LNCaP clone FGC (cell line): Measurements from ENCODE around the gene APCDD1L.

Experiments
- DNase-seq: peaks from one replicate; pipeline ENCODE4 v3.0.0-alpha.2; 2011; ENCODE audit warnings: low read depth
- H3K4me3 ChIP-seq: 2 replicates; pipeline ENCODE4 v1.5.1; 2011; ENCODE audit warnings: mild to moderate bottlenecking, low read depth, low read length, control low read depth
- TF ChIP-seq, protein P1 (sequence below): IDR thresholded peaks from 2 replicates; pipeline ENCODE4 v1.5.1; 2012; ENCODE audit warnings: mild to moderate bottlenecking; ENCODE audit not compliant: control insufficient read depth, insufficient read depth; ENCODE audit errors: extremely low read depth

Gene APCDD1L

DNA sequence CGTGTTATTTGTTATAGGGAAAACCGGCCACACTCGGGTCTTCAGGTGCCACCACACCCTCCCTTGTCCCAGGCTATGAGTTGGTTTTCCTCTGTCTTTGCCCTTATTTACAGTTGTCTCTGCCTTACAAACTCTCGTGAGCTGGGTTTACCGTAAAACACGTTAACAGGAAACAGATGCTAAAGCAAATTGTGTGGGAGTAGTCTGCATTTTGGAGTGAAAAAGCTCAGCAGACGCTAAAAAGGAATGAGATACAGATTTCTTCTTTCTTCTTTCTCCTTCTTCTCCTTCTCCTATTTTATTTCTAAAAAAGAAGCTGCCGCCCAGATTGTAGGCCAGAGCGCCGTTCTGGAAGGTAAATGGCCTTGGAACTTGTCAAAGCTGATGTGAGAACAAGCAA lies 51.9 kb downstream of the APCDD1L start:
- TF ChIP-seq, protein P1, sequence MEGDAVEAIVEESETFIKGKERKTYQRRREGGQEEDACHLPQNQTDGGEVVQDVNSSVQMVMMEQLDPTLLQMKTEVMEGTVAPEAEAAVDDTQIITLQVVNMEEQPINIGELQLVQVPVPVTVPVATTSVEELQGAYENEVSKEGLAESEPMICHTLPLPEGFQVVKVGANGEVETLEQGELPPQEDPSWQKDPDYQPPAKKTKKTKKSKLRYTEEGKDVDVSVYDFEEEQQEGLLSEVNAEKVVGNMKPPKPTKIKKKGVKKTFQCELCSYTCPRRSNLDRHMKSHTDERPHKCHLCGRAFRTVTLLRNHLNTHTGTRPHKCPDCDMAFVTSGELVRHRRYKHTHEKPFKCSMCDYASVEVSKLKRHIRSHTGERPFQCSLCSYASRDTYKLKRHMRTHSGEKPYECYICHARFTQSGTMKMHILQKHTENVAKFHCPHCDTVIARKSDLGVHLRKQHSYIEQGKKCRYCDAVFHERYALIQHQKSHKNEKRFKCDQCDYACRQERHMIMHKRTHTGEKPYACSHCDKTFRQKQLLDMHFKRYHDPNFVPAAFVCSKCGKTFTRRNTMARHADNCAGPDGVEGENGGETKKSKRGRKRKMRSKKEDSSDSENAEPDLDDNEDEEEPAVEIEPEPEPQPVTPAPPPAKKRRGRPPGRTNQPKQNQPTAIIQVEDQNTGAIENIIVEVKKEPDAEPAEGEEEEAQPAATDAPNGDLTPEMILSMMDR: no peak
- DNase-seq: no peak
- H3K4me3 ChIP-seq: no peak overlapping the region

DNA sequence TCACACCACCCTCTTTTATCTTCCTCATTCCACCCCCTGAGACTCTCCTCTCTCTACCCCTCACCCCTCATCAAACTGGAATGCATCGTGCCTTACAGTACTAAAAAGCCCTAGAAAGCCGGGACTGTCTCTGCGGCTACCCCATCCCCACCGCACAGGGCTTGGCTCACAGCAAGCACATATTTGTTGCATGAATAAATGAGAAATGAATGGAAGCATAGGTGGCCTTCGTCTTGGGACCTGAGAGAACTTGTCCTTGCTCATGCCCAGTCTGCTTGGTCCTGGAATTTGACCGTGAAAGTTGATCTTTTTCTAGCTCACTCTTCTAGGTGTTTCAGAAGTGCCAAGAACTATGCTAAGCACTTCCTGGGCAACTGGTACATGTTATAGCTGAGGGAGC lies 53.3 kb downstream of the APCDD1L start:
- DNase-seq: no peak
- no peak overlapping the region for H3K4me3 ChIP-seq
- TF ChIP-seq, protein P1: no peak

DNA sequence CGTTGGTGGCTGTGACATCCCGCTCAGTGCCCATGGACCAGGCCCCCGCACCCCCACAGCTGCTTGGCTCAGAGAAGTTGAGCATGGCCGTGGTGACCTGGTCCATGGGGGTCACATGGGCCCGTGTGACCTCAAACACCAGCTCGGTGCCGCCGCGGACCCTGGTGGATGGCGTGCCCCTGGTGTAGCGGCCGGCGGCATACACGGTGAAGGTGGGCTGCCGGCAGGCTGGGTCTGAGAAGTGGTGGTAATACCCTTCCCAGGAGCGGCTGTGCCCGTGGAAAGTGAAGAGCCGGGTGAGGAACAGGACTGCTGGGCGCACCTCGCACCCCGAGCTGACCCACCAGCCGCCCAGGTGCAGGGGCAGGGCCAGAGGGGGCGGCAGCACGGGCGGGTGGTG lies 54.1 kb downstream of the APCDD1L start:
- no peak overlapping the region for H3K4me3 ChIP-seq
- TF ChIP-seq, protein P1: no peak
- no peak for DNase-seq

DNA sequence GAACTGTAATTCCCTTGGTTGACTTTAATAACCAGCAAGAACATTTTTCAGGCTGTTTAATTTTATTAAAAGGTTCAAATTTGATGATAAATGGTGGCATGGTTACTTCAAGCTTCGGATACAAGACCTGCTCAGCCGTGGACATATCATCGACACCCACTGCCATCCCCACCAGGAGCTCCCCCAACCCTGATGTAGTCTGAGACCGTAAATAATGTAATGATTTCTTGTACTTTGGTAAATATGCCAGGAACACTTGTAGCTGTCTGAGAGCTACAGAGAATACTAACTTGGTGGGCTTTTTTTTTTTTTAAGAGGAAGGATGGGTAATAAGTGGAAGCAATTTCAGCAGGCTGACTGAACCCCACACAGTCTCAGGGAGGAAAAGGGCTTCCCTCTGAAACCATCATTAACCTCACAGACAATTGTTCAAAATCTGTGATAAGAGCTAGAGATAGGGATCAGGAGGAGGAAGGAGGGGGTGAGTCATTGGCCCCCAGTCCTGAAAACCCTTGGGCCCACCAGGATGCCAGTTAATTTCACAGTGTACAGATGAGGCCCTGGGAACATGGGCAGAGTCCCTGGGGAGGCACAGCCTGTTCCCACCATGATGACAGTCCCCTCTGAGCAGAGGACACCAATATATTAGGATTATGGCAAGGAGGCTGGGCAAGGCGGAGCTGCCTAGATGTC lies 56.0 kb downstream of the APCDD1L start:
- no peak overlapping the region for H3K4me3 ChIP-seq
- DNase-seq: no peak
- TF ChIP-seq, protein P1: no peak

DNA sequence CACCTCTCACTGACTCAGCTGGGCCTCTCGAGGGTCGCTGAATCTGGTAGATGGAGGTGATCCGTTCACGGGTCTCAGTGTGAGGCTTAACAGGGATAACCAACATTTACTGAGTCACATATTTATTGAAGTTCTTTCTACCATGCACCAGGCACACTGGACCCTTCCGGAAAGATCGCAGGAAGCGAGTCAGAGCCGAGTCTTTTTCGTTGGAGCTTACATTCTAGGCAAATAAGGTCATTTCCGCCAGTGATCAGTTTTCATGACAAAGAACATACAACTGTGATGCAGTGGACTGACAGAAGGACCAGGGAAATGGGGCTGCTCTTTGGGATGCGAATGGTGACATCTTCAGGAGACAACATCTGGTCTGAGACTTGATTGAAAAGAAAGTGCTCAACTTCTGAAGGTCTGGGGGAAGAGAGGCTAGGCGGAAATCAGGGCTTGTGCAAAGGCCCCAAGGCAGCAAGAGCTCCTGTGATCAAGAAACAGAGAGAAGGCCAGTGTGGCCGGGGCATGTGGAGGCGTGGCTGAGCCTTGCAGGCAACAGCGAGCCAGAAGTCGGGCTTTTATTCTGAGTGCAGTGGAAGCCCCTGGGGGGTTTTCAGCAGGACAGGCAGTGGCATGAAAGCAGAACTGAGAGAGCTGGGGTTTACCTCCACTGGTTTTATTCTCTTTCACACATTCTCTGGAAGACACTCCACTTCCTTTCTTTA lies 56.7 kb downstream of the APCDD1L start:
- DNase-seq: no peak
- TF ChIP-seq, protein P1: no peak
- no peak overlapping the region for H3K4me3 ChIP-seq

DNA sequence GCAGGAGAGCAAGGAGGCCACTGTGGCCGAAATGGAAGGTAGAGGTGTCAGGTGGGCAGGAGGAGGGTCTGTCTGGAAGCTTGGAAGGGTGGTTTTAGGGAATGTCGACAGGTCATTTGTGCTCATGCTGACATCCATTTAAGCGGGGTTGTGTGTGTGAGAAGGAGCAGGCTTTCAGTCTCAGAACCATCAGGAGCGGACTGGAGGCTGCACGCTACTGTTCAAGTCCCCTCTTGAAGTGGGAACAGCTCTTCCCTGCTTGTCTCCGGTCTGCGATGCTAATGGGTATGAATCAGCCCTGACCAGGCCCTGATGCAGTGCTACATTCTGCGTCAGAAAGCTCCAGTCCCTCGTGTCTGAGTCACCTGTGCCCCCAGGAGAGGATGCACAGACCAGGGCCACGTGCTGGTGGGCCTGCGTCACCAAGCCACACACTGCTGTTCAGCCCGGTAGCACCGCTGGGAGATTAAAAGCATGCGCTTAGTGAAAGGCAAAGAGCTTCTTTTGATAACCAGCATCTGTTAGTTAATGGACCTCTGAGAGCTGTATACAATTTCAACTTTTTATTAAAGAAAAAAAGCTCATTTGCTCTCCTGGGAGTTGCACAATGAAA lies 58.0 kb downstream of the APCDD1L start:
- TF ChIP-seq, protein P1: no peak
- no peak overlapping the region for H3K4me3 ChIP-seq
- DNase-seq: no peak
